ENCODE results near the gene XPC.

Gene XPC

DNA sequence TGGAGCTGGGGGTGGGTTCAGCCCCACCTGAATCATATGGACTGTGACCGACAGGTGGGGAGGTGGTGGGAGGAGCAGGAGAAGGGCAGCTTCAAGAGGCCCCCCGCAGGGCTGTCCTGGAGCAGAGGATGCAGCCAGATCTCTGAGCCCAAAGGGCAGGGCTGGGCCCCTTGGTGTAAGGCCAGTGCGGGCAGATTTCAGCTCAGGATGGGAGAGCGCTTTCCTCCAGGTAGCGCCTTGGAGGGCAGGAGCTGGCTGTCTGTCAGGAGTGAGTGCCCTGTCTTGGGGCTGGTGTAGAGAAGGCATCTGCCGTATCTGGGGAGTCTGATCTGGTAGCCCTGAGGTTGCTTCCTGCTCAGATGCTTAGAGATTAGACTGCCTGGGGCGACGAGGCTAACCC, 46.3 kb downstream of the XPC start:
- Mint-ChIP-seq H3K27me3 (ENCODE audit: low read depth) (no peaks in the 10 kb centered on the region), H3K4me3 (no peak overlapping the region), H3K4me1 (ENCODE audit: low read depth) (peaks cover 20% of the 10 kb centered on the region), H3K9me3 (no peaks in the 10 kb centered on the region), H3K27ac (no peak overlapping the region), H3K36me3 (ENCODE audit: low read depth) (peaks cover 53% of the 10 kb centered on the region)

DNA sequence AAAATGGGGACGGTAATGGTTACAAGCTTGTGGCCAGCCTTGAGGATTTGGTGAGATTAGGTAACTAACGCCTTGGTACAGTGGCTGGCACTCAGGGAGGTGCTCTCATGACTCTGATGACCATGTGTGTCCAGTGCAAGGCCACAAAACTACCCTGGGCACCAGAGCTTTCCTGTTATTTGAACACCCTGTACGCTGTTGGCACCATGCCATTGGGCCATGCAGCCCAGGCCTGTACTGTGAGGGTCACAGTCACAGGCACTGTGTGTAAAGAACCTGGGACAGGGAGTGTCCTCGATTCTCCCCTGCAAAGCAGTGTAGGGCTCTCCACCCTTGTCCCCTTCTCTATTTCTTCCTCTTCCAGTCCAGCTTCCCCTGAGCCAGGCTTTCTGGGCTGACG, 47.3 kb downstream of the XPC start:
- Mint-ChIP-seq H3K36me3 (ENCODE audit: low read depth) (peaks cover 55% of the 10 kb centered on the region), H3K27ac (no peak overlapping the region), H3K9me3 (no peaks in the 10 kb centered on the region), H3K4me3 (no peak overlapping the region), H3K27me3 (ENCODE audit: low read depth) (no peaks in the 10 kb centered on the region), H3K4me1 (ENCODE audit: low read depth) (peaks cover 29% of the 10 kb centered on the region)

DNA sequence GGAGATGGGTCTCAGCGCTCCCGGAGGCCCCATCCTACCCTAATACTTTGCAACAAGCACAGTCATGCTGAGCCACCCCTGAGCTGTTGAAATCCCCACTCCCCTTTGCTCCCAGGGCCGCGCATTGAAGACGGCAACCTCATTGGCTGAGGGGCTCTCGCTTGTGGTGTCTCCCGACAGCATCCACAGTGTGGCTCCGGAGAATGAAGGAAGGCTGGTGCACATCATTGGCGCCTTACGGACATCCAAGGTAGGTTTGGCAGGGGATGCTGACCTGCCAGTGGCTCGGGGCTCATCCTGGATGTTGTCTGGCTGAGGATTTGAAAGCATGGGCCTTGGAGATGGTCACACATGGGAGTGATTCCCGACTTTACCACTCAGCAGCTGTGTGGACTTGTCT, 47.7 kb downstream of the XPC start:
- Mint-ChIP-seq H3K9me3 (no peaks in the 10 kb centered on the region), H3K27ac (no peak overlapping the region), H3K4me3 (no peak overlapping the region), H3K36me3 (ENCODE audit: low read depth) (peaks cover 50% of the 10 kb centered on the region), H3K27me3 (ENCODE audit: low read depth) (no peaks in the 10 kb centered on the region), H3K4me1 (ENCODE audit: low read depth) (peaks cover 33% of the 10 kb centered on the region)

DNA sequence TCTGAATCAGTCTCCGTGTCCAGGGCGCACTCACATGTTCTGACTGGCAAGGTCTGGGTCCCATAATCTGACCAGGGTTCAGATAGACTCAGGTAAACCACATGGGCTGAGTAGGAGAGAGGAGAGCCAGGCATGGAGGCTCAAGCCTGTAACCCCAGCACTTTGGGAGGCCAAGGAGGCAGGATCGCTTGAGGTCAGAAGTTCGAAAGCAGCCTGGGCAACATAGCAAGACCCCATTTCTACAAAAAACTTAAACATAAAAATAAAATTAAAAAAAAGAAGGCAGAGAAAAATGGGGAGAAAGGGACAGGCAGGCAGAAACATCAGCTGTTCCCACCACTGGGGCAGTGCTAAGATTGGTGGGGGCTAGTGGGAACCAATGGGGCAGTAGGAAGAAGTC, 48.2 kb downstream of the XPC start:
- Mint-ChIP-seq H3K9me3 (no peaks in the 10 kb centered on the region), H3K4me3 (no peak overlapping the region), H3K27ac (no peak overlapping the region), H3K4me1 (ENCODE audit: low read depth) (peaks cover 34% of the 10 kb centered on the region), H3K36me3 (ENCODE audit: low read depth) (peaks cover 48% of the 10 kb centered on the region), H3K27me3 (ENCODE audit: low read depth) (no peaks in the 10 kb centered on the region)

DNA sequence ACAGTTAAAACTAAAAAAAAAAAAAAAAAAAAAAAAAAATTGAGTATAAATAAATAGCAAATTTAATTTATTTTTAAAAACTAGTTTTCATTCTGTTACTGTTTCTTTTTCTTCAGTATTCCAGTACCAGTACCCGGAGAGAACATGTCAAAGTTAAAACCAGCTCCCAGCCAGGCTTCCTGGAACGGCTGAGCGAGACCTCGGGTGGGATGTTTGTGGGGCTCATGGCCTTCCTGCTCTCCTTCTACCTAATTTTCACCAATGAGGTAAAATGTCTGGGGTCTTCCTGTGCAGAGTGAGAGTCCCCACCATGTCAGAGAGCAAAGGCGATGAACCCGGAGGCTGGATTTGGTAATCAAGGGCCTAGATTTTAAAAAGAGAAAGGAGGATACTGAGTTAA, 49.1 kb downstream of the XPC start:
- Mint-ChIP-seq H3K36me3 (ENCODE audit: low read depth) (peaks cover 48% of the 10 kb centered on the region), H3K9me3 (no peaks in the 10 kb centered on the region), H3K27ac (no peak overlapping the region), H3K27me3 (ENCODE audit: low read depth) (no peaks in the 10 kb centered on the region), H3K4me3 (no peak overlapping the region), H3K4me1 (ENCODE audit: low read depth) (peaks cover 34% of the 10 kb centered on the region)

DNA sequence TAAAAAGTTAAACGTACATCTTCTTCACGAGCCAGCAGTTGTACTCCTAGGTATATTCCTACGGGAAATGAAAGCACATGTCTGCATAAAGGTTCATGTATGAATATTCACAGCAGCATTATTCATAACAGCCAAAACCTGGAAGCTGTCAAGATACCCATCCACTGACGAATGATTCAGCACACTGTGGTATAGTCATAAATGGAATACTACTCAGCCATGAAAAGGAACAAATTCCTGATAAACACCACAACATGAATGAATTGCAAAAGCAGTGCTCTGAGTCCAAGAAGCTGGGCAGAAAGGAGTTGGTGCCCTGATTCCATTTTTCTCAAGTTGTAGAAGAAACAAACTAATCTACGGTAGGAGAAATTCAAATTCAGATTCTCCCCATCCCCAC, 49.7 kb downstream of the XPC start:
- Mint-ChIP-seq H3K9me3 (no peaks in the 10 kb centered on the region), H3K4me3 (no peak overlapping the region), H3K36me3 (ENCODE audit: low read depth) (peaks cover 48% of the 10 kb centered on the region), H3K27me3 (ENCODE audit: low read depth) (no peaks in the 10 kb centered on the region), H3K27ac (no peak overlapping the region), H3K4me1 (ENCODE audit: low read depth) (peaks cover 38% of the 10 kb centered on the region)

DNA sequence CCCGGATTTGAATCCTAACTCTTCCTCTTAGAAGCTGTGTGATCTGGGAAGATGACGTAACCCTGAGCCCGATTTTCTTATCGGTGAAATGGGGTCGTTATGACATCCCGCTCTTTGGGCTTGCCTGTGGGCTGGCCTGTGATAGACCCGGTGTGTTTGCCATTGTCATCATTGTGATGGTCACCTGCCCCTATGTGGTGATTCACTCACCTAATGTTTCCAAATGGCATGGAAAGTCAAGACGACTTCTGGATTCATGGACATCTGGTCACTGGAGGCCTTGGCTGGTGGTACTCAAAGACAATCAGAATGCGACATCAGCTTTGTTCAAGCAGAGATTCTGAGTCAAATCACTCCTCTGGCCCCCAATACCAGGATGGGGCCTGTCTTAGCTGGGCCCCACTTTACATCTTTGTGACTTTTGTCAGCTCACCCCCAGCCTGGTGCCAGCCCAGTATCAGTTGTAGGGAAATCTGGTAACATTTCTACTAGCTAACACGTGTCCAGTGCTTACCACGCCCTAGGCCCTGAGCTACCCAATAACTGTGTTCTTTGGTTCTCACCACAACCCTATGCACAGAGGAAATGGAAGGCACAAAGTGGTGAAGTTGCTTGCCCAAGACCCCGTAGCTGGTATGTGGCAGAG, 50.8 kb downstream of the XPC start:
- H3K36me3 Mint-ChIP-seq (ENCODE audit: low read depth), result peaks cover 44% of the 10 kb centered on the region
- peaks cover 47% of the 10 kb centered on the region for H3K4me1 Mint-ChIP-seq (ENCODE audit: low read depth)
- no peak overlapping the region for H3K27ac Mint-ChIP-seq
- H3K27me3 Mint-ChIP-seq (ENCODE audit: low read depth), result no peaks in the 10 kb centered on the region
- H3K4me3 Mint-ChIP-seq, result peak overlapping the region; percentile 17
- H3K9me3 Mint-ChIP-seq, result no peaks in the 10 kb centered on the region

DNA sequence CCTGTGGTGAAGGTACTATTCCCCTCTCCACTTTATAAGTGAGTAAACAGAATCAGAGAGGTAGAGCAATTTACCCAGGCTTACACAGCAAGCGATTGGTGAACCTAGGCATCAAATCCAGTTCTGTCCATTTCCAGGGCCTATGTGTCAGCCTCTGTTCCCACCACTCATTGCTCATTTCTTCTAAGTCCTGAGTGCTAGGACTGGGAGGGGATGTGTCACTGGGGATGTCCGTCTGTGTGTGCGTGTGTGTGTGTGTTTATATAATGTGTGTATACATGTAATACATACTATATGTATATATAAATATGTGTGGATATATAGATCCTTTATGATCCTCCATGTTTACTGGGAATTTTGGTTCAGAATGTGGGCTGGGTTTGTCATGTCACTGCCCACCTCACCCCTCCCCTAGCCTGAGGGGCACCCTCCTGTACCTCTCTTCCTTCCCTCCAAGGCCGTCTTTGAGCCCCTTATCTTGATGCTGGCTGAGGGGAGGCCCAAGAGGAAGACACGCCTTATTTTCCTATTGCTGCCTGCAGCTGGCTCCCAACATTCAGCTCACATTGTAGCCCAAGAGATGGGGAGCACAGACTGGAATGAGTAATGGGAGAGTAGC, 51.4 kb downstream of the XPC start:
- no peak overlapping the region for H3K27ac Mint-ChIP-seq
- peaks cover 53% of the 10 kb centered on the region for H3K4me1 Mint-ChIP-seq (ENCODE audit: low read depth)
- no peaks in the 10 kb centered on the region for H3K27me3 Mint-ChIP-seq (ENCODE audit: low read depth)
- H3K4me3 Mint-ChIP-seq, result peak overlapping the region; percentile 96
- H3K9me3 Mint-ChIP-seq, result no peaks in the 10 kb centered on the region
- peaks cover 40% of the 10 kb centered on the region for H3K36me3 Mint-ChIP-seq (ENCODE audit: low read depth)

DNA sequence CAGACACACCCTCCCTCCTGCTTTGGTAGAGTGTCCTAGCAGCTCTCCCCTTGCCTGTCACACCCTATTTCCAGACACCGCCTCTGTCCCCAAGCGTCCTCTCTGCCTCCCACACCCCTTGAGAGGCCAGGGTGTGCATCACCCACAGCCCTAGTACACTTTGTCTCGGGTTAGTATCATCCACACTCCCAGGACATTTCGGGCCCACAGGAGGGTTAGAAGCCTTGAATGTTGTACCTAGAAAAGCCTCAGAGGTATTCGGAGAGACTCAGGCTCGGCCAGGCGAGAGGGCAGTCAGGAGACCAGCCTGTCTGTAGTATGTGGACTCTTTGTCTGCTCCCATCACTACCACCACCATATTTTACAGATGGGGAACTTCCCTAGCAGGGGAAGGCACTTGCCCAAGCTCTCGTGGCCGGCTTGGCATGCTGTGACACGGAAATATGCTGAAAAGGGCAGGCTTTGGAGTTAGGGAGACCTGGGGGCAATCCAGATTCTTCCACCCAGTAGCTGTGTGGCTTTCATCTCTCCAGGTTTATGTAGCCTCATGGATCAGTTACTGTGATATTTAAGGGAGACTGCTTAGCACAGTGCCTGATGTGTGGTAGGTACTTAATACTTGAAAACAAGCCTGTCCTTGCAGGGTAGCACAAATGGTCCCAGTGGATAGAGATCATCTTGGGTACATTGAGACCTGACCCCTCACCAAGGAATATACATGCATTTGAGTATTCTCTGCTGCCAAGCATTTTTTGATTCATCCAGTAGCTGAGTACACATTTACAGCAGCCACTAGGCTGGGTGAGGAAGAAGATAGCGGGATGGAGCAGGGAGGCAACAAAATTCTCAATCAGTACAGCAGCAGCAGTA, 52.1 kb downstream of the XPC start:
- Mint-ChIP-seq H3K4me1 (ENCODE audit: low read depth) (peaks cover 57% of the 10 kb centered on the region), H3K27ac (peak overlapping the region; percentile 92), H3K36me3 (ENCODE audit: low read depth) (peaks cover 41% of the 10 kb centered on the region), H3K4me3 (peak overlapping the region; percentile 96), H3K9me3 (no peaks in the 10 kb centered on the region), H3K27me3 (ENCODE audit: low read depth) (no peaks in the 10 kb centered on the region)

DNA sequence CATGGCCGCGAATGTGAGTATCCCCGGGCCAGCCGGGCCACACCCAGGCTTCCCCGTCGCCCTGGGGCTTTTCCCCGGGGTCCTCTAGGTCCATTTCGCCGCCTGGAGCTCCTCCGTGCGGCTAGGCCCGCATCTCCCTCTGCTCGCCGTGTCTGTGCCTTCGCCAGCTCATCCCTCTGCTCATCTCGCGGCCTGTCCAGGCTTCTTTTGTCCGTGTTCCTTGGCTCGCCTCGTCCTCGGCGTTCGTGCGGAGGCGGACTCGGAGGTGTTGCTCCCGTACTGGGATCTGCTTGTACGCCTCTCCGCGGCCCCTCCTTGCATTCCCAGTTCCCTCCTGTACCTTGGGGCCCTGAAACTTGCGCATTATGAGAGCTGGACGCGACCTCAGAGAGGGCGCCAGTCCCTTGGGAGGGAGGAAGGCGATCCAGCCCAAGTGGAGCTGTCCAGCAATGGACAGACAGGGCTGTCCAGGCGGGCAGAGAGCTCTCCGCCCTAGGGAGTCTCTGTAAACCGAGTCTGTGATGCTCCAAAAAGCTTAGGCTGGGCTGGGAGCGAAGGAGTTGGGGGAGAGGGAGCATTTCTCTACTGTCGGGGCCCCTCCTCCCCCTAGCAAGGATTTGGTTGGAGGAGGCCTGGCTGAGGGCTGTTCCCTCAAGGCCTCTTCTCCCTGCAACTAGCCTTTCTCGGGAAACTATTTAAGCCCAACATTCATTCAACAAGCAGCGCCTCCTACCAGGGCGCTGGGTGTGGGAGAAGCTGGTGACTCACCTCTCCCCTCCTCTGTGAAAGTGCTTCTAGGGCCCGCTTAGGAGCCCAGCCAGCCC, 53.0 kb downstream of the XPC start:
- peak overlapping the region; percentile 92 for H3K27ac Mint-ChIP-seq
- peaks cover 59% of the 10 kb centered on the region for H3K4me1 Mint-ChIP-seq (ENCODE audit: low read depth)
- H3K36me3 Mint-ChIP-seq (ENCODE audit: low read depth), result peaks cover 42% of the 10 kb centered on the region
- H3K4me3 Mint-ChIP-seq, result peak overlapping the region; percentile 96
- no peaks in the 10 kb centered on the region for H3K9me3 Mint-ChIP-seq
- H3K27me3 Mint-ChIP-seq (ENCODE audit: low read depth), result no peaks in the 10 kb centered on the region

DNA sequence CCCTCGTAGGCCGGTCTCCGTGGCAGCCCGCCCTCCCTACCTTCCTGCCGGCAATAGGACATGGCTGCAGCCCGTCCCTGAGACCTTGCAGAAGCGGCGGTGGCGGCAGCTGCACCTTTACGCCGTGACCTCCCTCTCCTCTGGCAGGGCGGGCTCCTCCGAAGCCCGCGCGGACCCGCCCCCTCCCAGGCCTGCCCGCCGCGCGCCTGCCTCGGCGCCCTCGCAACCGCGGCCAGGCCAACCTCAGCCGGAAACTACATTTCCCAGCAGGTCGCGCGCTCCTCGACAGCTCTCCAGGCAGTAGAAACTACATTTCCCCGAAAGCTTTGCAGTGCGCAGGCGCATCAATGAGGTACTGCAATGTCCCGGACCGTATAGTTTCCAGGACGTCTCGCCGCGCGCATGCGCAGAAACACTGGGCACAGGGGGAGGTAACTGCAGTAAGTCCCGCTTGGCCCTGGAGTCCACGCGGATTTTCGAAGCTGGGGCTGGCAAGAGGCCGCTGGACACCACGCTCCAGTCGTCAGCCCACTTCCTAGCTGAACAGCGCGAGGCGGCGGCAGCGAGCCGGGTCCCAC, 53.7 kb downstream of the XPC start, which contains the start of the genes CHCHD4 and TMEM43:
Gene CHCHD4, minus strand, starts transcription at position 256 of the 578 bp plus-strand sequence. Its CDS starts 194 bp downstream, at position 62.
Gene TMEM43, plus strand, starts transcription at position 438 of the 578 bp plus-strand sequence. CDS start 142 bp downstream, outside the sequence.
- H3K4me1 Mint-ChIP-seq (ENCODE audit: low read depth), result peaks cover 56% of the 10 kb centered on the region
- no peaks in the 10 kb centered on the region for H3K9me3 Mint-ChIP-seq
- no peaks in the 10 kb centered on the region for H3K27me3 Mint-ChIP-seq (ENCODE audit: low read depth)
- peak within 1 kb of the TSS; percentile 96 for H3K4me3 Mint-ChIP-seq
- peak within 1 kb of the TSS; percentile 92 for H3K27ac Mint-ChIP-seq
- H3K36me3 Mint-ChIP-seq (ENCODE audit: low read depth), result peaks cover 41% of the 10 kb centered on the region

DNA sequence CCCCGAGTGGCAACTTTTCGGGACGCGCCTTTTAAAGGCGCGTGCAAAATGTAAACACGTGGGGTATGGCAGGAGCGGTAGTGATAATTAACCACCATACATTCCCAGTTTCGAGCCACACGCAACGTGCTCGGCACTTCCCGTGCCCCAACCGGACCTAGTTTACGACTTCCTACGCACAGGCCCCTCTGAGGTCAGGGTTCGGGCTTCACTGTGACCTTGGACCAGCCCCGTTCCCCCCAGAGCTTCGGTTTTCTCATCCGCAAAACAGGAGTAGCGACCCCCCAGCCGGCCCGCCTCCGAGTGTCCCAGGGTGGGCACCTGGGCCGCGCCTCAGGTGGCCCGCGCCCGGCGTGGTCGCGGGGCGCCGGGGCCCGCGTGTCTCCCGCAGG, 54.2 kb downstream of the XPC start:
- Mint-ChIP-seq H3K36me3 (ENCODE audit: low read depth) (peaks cover 37% of the 10 kb centered on the region), H3K4me1 (ENCODE audit: low read depth) (peaks cover 56% of the 10 kb centered on the region), H3K9me3 (no peaks in the 10 kb centered on the region), H3K4me3 (peak overlapping the region; percentile 85), H3K27ac (peak overlapping the region; percentile 86), H3K27me3 (ENCODE audit: low read depth) (no peaks in the 10 kb centered on the region)

DNA sequence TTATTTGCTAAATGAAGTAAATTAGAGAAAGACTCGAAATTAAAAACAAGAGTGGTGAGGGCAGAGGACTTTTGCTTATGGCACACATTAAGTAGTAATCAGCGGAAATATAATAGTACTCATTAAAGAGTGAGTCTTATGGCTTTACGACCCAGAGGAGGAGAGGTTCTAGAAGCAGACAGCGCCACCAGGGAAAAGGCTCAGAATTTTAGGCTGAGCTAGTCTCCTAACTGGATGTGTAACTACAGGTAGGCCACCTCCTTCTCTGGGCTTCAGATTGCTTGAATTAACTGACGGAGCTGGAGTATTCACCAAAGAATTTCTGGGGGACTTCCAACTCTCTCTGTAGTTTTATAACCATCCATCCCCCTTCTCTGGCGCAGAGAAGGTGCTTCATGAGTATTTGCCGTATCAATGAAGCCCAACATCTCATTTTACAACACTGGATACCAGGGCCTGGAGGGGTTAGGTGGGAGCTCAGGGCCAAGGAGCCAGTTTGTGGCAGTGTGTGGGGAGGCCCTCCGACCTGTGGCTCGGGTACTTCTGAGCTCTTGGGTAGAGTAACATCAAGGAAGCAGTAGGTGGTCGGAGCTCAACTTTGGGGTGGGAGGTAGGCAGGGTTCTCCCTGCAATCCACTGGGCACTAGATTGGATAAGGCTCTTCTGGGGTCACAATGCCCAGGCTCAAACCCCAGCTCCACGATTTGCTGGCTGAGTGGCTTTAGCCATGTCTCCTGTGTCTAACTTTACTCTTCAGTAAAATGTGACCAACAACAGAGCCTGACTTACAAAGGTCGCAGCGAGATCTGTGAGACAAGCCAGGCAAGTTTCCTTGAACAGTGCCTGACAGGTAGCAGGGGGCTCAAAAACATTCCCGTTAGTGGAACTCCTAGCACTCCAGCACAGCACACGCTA, 54.8 kb downstream of the XPC start:
- H3K9me3 Mint-ChIP-seq, result no peaks in the 10 kb centered on the region
- H3K4me1 Mint-ChIP-seq (ENCODE audit: low read depth), result peaks cover 54% of the 10 kb centered on the region
- H3K27ac Mint-ChIP-seq, result peak overlapping the region; percentile 86
- no peaks in the 10 kb centered on the region for H3K27me3 Mint-ChIP-seq (ENCODE audit: low read depth)
- H3K4me3 Mint-ChIP-seq, result peak overlapping the region; percentile 85
- peaks cover 32% of the 10 kb centered on the region for H3K36me3 Mint-ChIP-seq (ENCODE audit: low read depth)

Measured in T-helper 1 cell treated with Interleukin-12 subunit alpha and Interleukin-12 subunit beta and Interleukin-4 antibody, amounts not matched to agents 30 μg/mL and 1 μg/mL, for 36 hours (primary cell).